Ishikawa (cell line): ENCODE results near the gene GOLGA1.

Source experiments
- CEBPB ChIP-seq: IDR thresholded peaks from 2 replicates; pipeline ENCODE4 v1.6.1; 2012
- EGR1 ChIP-seq: IDR thresholded peaks from 2 replicates; pipeline ENCODE4 v1.6.1; 2012
- EP300 ChIP-seq: IDR thresholded peaks from 2 replicates; pipeline ENCODE4 v1.6.1; 2012; ENCODE audit warnings: borderline replicate concordance
- RAD21 ChIP-seq: IDR thresholded peaks from 2 replicates; pipeline ENCODE4 v1.6.1; 2012; ENCODE audit warnings: low read depth
- TAF1 ChIP-seq: IDR thresholded peaks from 2 replicates; pipeline ENCODE4 v1.6.1; 2012; ENCODE audit warnings: low read depth, mild to moderate bottlenecking
- TCF12 ChIP-seq: IDR thresholded peaks from 2 replicates; pipeline ENCODE4 v1.6.1; 2012; ENCODE audit warnings: low read depth
- YY1 ChIP-seq: IDR thresholded peaks from 2 replicates; pipeline ENCODE4 v1.6.1; 2012; ENCODE audit warnings: low read depth
- TF ChIP-seq, protein P1 (sequence below): IDR thresholded peaks from 2 replicates; pipeline ENCODE4 v1.6.1; 2012
- TF ChIP-seq, protein P2 (sequence below): IDR thresholded peaks from 2 replicates; pipeline ENCODE4 v1.6.1; 2012; ENCODE audit warnings: low read depth, mild to moderate bottlenecking
- TF ChIP-seq, protein P3 (sequence below): IDR thresholded peaks from 2 replicates; pipeline ENCODE4 v1.6.1; 2012

DNA sequence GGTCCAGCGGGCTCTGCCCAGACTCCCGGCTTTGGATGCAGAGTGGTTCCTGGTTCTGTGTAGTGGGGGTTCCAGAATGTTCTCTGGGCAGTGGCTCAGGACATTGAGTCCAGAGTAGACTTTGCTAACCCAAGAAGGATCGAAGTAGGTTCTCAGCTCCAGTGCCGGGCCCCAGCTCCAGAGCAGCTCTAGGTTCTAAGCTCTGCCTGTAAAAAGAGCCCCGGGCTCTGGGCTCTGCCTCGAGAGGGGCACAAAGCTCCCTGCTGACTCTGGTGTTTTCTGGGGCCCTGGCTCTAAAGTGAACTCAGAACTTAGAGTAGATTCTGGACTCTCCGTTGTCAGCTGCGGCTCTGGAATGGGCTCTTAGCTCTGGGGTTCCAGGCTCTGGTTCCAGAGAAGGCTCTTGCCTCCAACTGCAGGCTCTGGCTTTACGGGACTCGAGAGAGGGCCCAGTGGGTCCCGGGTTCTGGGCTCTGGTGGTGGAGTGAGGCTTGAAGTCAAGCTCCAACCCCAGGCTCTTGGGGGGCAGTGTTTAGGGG, 87.2 kb downstream of the GOLGA1 start:
- TF ChIP-seq TCF12, result no peak
- TF ChIP-seq RAD21, result no peak
- TF ChIP-seq, protein P1, sequence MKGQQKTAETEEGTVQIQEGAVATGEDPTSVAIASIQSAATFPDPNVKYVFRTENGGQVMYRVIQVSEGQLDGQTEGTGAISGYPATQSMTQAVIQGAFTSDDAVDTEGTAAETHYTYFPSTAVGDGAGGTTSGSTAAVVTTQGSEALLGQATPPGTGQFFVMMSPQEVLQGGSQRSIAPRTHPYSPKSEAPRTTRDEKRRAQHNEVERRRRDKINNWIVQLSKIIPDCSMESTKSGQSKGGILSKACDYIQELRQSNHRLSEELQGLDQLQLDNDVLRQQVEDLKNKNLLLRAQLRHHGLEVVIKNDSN, result no peak
- TF ChIP-seq, protein P2, sequence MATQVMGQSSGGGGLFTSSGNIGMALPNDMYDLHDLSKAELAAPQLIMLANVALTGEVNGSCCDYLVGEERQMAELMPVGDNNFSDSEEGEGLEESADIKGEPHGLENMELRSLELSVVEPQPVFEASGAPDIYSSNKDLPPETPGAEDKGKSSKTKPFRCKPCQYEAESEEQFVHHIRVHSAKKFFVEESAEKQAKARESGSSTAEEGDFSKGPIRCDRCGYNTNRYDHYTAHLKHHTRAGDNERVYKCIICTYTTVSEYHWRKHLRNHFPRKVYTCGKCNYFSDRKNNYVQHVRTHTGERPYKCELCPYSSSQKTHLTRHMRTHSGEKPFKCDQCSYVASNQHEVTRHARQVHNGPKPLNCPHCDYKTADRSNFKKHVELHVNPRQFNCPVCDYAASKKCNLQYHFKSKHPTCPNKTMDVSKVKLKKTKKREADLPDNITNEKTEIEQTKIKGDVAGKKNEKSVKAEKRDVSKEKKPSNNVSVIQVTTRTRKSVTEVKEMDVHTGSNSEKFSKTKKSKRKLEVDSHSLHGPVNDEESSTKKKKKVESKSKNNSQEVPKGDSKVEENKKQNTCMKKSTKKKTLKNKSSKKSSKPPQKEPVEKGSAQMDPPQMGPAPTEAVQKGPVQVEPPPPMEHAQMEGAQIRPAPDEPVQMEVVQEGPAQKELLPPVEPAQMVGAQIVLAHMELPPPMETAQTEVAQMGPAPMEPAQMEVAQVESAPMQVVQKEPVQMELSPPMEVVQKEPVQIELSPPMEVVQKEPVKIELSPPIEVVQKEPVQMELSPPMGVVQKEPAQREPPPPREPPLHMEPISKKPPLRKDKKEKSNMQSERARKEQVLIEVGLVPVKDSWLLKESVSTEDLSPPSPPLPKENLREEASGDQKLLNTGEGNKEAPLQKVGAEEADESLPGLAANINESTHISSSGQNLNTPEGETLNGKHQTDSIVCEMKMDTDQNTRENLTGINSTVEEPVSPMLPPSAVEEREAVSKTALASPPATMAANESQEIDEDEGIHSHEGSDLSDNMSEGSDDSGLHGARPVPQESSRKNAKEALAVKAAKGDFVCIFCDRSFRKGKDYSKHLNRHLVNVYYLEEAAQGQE, result no peak
- no peak for TF ChIP-seq EP300
- TF ChIP-seq, protein P3, sequence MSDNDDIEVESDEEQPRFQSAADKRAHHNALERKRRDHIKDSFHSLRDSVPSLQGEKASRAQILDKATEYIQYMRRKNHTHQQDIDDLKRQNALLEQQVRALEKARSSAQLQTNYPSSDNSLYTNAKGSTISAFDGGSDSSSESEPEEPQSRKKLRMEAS, result no peak
- TF ChIP-seq YY1, result no peak
- no peak for TF ChIP-seq TAF1
- TF ChIP-seq CEBPB, result no peak
- no peak for TF ChIP-seq EGR1
